Endodermal cell (in vitro differentiated cells): Measurements from ENCODE around the gene ADM. TPM values are rescaled to one million over a fixed set of nuclear protein-coding genes. Genes with fewer than 3 reads are reported as not detected.

Experiments used
- DNase-seq: peaks from one replicate; pipeline ENCODE4 v3.0.0-alpha.2; 2017
- H3K27ac ChIP-seq: 2 replicates; pipeline ENCODE4 v1.5.1; 2013; ENCODE audit warnings: mild to moderate bottlenecking, low read depth, low read length, moderate library complexity
- H3K27me3 ChIP-seq: 2 replicates; pipeline ENCODE4 v1.6.1; 2013; ENCODE audit warnings: mild to moderate bottlenecking, low read length, moderate library complexity; ENCODE audit not compliant: insufficient read depth, control insufficient read depth, poor library complexity, severe bottlenecking
- H3K36me3 ChIP-seq: 2 replicates; pipeline ENCODE4 v1.7.0; 2013; ENCODE audit warnings: mild to moderate bottlenecking, low read length, moderate library complexity; ENCODE audit not compliant: control insufficient read depth, insufficient read depth
- H3K4me1 ChIP-seq: one replicate; pipeline ENCODE4 v1.7.0; 2013; ENCODE audit warnings: low read length; ENCODE audit not compliant: control insufficient read depth, insufficient read depth
- H3K4me3 ChIP-seq: 2 replicates; pipeline ENCODE4 v1.5.1; 2013; ENCODE audit warnings: mild to moderate bottlenecking, low read length, moderate library complexity
- H3K9ac ChIP-seq: 2 replicates; pipeline ENCODE4 v1.6.1; 2013; ENCODE audit warnings: mild to moderate bottlenecking, low read length, moderate library complexity; ENCODE audit not compliant: poor library complexity, severe bottlenecking; ENCODE audit errors: extremely low read depth
- H3K9me3 ChIP-seq: 2 replicates; pipeline ENCODE4 v1.6.1; 2013; ENCODE audit warnings: mild to moderate bottlenecking, low read length, moderate library complexity; ENCODE audit not compliant: control insufficient read depth
- H3K27ac Mint-ChIP-seq: 2 replicates; pipeline ENCODE4 v1.8.0; 2020; ENCODE audit warnings: mixed read lengths
- H3K27me3 Mint-ChIP-seq: 2 replicates; pipeline ENCODE4 v1.8.0; 2021; ENCODE audit warnings: mild to moderate bottlenecking, mixed read lengths; ENCODE audit not compliant: insufficient read depth
- H3K36me3 Mint-ChIP-seq: 2 replicates; pipeline ENCODE4 v1.8.0; 2020; ENCODE audit warnings: low read depth, mixed read lengths
- H3K4me1 Mint-ChIP-seq: 2 replicates; pipeline ENCODE4 v1.8.0; 2020; ENCODE audit warnings: mixed read lengths
- H3K4me3 Mint-ChIP-seq: 2 replicates; pipeline ENCODE4 v1.8.0; 2020; ENCODE audit warnings: mild to moderate bottlenecking, moderate library complexity, mixed read lengths
- H3K9me3 Mint-ChIP-seq: 2 replicates; pipeline ENCODE4 v1.8.0; 2020; ENCODE audit warnings: mild to moderate bottlenecking, mixed read lengths
- CTCF ChIP-seq: fragments of 200-600 bp; sonication (generic); conservative IDR thresholded peaks from 2 replicates; pipeline ENCODE4 v1.5.0; 2021; ENCODE audit warnings: antibody characterized with exemption, mild to moderate bottlenecking
- WGBS, 2 experiments: methylation state at CpG; one replicate each; pipeline versions ENCODE4 v1.1.5 to v1.1.7; 2013; ENCODE audit warnings: missing lambda C conversion rate in 2 of 2, mixed read lengths in 1 of 2; ENCODE audit not compliant: insufficient coverage in 1 of 2, insufficient read length in 1 of 2; 5-methylcytosine and 5-hydroxymethylcytosine counted together
- total RNA-seq, 2 donors: library from RNA; stranded (reverse); fragmentation: NEBNext Ultra II Directional in 1 of 2; extraction: Animal tissue kit (Norgen Biotek cat#: 25700) in 1 of 2; gene quantifications; 2 replicates in 1 of 2; 3 replicates in 1 of 2; pipeline ENCODE4 v1.2.1, GENCODE V29; 2021

The ADM gene
- total RNA-seq, 2 donors from 2014 or later: 20.6 to 35.5 TPM

DNA sequence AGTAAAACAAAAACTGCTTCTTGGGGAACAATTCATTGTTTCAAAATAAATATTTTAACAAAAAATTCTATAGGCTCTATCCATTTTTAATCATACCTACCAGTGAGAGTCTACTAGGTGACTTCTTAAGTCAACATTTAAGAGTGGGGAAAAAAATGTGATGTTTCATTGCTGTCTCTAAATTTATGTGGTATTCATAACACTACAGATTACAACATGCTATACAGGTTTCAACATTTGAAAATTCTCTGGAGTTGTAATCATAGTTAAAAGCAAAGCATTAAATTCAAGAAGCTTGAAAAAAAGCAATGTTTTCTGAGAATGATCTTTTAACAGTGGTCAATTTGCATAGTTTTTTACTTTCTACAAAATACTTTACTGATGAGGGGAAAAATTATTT lies 29.2 kb upstream of the ADM start:
- DNase-seq: no peak
- Histone ChIP-seq H3K4me3 (no peak overlapping the region), H3K36me3 (no peaks in the 10 kb centered on the region), H3K9ac (no peak overlapping the region), H3K4me1 (no peaks in the 10 kb centered on the region), H3K27me3 (no peaks in the 10 kb centered on the region), H3K27ac (no peak overlapping the region), H3K9me3 (no peaks in the 10 kb centered on the region)
- H3K4me3 Mint-ChIP-seq: no peak overlapping the region
- no peaks in the 10 kb centered on the region for H3K27me3 Mint-ChIP-seq
- no peaks in the 10 kb centered on the region for H3K9me3 Mint-ChIP-seq
- H3K4me1 Mint-ChIP-seq: peaks cover 9% of the 10 kb centered on the region
- TF ChIP-seq CTCF: no peak
- no peak overlapping the region for H3K27ac Mint-ChIP-seq
- H3K36me3 Mint-ChIP-seq: no peaks in the 10 kb centered on the region

GRCh38 chr11:10282117-10282516 lies 22.8 kb upstream of the ADM start:
- H3K4me1 ChIP-seq: no peaks in the 10 kb centered on the region
- Mint-ChIP-seq H3K36me3 (peaks cover 3% of the 10 kb centered on the region), H3K4me1 (peaks cover 6% of the 10 kb centered on the region), H3K9me3 (no peaks in the 10 kb centered on the region), H3K27ac (no peak overlapping the region), H3K27me3 (no peaks in the 10 kb centered on the region), H3K4me3 (no peak overlapping the region)
- TF ChIP-seq CTCF: no peak
- H3K27me3 ChIP-seq: no peaks in the 10 kb centered on the region
- no peak overlapping the region for H3K9ac ChIP-seq
- no peak overlapping the region for H3K4me3 ChIP-seq
- no peak overlapping the region for H3K27ac ChIP-seq
- no peak for DNase-seq
- no peaks in the 10 kb centered on the region for H3K9me3 ChIP-seq
- no peaks in the 10 kb centered on the region for H3K36me3 ChIP-seq

DNA sequence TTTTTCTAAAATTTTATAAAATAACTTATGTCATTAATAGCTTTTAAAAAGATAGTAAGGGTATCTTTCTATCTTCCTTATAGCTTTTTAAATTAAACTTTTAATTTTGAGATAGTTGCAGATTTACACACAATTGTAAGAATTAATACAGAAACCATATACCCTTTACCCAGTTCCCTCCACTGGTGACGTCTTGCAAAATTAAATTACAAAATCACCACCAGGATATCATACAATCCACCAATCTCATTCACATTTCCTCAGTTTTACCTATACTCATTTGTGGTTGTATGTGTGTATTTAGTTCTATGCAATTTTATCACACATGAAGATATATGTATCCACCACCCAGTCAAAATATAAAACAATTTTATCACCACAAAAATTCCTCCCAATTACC lies 20.9 kb upstream of the ADM start:
- Histone ChIP-seq H3K9me3 (no peaks in the 10 kb centered on the region), H3K36me3 (no peaks in the 10 kb centered on the region), H3K4me3 (no peak overlapping the region), H3K27ac (no peak overlapping the region), H3K9ac (no peak overlapping the region), H3K27me3 (no peaks in the 10 kb centered on the region), H3K4me1 (no peaks in the 10 kb centered on the region)
- Mint-ChIP-seq H3K4me3 (no peak overlapping the region), H3K36me3 (peaks cover 3% of the 10 kb centered on the region), H3K9me3 (no peaks in the 10 kb centered on the region), H3K4me1 (no peaks in the 10 kb centered on the region), H3K27me3 (no peaks in the 10 kb centered on the region), H3K27ac (no peak overlapping the region)
- WGBS, 2 experiments: 81% methylated on average over 1 of the region's 1 CpG; no CpG with 5 or more reads in 1 of the 2 experiments
- no peak for DNase-seq
- TF ChIP-seq CTCF: no peak
